IPS-NIHi11 (cell line): ENCODE data around the gene DNAH14.

ENCODE experiments used
- DNase-seq: peaks from one replicate; pipeline ENCODE4 v3.0.0; 2012; ENCODE audit warnings: mixed read lengths, low spot score

Gene DNAH14

DNA sequence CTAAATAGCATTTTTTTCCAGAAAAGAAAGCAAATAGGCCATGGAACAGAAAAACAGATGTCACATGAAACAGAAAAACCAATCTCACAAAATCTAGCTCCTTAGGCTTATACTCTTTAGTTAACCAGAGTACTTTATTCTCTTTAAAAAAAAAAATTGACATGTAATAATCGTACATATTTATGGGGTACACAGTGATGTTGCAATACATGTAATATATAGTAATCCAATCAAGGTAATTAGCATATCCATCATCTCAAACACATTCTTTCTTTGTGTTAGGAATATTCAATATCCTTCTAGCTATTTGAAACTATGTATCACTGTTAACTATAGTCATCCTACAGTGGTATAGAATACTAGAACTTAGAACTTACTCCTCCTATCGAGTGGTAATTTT is 478.3 kb downstream of the DNAH14 start:
- DNase-seq, result no peak

DNA sequence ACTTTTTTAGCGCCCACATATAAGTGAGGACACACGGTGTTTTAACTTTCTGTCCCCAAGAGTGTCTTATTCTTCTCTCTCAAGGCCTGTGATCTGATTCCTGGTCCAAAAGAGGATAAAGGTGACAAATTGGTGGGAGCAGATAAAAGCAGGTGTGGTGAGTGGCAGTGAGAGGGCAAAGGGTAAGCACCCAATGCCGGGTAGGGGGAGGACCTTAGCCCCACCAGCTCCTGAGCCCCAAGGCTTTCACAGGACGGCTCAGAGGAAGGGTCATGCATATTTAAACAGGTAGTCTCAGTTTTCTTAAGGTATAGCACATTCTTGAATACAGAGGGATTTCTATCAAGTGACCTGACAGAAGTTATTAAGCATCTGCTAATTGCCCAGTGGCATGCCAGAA is 478.8 kb downstream of the DNAH14 start:
- no peak for DNase-seq

DNA sequence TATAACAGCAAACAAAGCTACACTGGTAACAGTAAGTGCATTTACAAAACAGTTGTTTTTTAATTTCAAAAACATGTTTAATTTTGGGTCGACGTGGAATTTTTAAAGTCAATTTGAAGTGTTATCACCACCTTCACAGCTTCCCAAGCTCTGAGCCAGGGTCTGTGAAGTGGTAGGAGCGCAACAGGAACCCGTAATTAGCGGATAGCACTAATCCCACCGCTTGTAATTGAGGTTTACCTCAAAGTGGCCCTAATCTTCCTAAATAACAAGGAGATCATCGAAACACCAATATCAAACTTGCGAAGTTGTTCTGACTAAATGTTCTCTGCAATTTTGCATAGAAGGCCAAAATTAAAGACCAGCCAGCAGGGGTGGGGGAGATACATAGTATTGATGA is 479.6 kb downstream of the DNAH14 start:
- no peak for DNase-seq

DNA sequence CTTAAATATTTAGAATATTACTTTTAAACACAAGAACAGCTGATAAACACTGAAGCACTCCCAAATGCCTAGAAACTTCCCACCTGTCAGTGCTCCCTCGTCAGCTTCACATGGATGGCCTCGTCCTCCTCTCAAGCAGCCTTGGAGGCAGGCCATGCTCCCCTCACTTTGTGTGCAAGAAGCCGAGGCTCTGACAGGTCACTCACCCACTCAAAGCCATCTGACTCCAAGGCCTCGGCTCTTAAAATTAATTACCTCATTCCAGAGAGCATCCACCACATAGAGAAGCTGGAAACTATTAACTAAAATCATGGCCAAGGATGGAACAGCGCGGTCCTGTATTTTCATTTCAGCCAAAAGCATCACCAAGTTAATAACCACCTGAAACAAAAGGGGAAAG is 480.6 kb downstream of the DNAH14 start:
- no peak for DNase-seq

DNA sequence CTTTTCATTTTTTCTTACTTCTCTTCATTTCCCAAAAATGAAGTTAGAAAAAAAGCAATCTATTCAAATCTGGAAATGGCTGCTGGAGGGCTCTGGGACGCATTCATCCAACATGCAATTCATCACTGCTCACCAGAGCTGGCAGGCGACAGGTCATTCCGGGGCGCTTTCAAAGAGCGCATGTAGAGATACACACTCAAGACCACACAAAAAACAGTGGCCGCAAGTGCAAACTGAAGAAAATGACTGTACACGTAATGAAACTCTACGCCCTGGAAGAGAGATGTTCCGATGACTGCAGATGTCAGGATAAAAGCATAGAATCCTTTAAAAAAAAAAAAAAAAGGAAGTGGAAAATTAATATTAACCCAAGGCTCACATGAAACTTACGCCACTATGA is 482.8 kb downstream of the DNAH14 start:
- no peak for DNase-seq

DNA sequence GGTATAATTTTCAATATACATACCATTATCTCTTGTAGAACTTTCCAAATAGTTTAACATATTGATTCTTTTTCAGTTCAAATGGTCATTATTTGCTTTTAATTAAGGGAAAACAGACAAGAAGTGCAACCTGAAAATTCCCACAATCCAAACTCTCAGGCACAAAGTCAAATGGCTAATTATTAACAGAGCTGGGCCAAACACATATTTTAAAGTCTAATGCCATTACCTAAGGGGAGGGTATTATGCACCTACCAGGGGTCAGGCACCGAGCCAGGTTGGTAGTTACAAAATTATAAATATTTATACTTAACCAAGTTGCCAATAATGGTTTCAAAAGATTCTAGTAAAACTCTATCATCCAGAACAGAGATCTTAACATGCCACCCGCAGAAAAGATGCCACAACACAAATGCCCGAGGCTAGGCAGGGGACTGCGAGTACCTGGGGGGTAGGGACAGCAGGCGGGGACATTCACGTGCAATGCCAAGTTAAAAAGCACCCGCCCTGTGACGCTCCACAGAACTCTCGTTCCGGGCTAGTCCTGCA is 483.4 kb downstream of the DNAH14 start:
- DNase-seq, result no peak

DNA sequence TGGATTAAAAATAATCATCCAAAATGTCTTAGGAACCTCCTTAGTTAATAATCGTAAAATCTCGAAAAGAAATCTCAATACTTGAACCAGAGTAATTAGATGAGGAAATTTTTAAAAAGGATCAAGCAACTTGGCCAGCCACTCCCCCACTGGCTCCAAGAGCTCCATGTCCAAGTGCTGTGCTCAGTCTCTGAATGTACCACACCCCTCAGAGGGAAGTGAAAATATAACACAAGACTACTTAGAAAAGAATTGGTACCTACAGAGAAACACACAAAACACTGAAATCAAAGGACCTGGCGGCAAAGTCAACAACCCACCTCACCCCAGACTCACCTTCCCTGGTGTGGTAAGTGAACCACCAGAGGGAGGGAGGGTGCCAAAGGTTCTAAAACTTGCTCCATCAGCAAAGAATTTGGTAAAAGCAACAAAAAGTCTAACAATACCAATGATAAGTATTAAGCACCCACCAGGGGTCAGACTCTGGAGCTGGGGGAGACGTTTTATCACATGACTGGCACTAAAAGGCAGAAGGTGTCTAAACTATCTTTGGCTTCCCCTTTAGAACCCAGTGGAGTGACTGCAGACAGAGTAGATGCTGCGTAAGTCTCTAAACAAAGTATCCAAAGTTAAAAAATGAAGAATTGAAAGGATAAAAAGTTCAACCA is 484.4 kb downstream of the DNAH14 start:
- DNase-seq, result no peak

DNA sequence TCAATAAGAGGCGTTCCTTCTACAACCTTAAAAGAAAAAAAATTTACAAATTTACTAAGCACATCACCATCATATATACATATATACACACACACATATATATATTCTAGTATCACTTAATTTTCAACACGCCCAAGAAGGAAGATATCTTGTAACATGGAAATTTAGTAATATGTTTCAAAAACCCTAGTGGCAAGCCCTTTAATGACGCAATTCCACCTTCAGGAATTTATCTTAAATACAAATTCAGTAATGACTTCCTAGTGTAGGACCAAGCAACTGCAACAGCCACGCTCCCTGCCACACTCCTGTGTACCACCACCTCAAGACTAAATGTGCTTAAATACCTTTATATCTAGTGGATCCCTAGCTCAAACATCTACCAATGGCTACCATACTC is 485.8 kb downstream of the DNAH14 start:
- DNase-seq, result no peak

DNA sequence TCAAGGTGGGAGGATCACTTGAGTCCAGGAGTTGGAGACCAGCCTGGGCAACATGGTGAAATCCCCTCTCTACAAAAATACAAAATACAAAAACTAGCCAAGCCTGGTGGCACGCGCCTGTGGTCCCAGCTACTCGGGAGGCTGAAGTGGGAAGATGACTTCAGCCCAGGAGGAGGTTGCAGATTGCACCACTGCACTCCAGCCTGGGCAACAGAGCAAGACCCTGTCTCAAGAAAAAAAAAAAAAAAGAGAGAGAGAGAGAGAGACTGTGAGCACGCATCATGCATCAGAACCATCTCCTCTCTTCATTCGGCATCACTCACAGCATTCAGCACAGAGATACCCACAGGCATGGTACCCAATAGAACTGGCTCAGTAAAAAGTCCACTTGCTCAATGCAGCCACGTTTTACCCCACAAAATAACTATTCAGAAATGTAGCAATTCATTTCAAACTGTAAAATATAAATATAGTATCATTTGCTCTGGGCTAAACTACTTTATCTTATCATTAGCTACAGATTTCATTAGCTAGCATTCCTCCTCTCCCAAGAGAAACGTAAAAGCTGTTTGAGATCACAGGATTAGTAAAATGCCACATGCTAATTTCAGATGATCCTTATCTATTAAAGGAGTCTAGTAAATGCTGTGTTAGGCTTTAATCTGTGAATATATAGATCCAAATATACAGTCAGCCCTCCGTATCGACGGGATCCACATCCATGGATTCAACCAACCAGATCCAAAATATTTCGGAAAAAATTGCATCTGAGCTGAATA is 486.7 kb downstream of the DNAH14 start:
- no peak for DNase-seq

DNA sequence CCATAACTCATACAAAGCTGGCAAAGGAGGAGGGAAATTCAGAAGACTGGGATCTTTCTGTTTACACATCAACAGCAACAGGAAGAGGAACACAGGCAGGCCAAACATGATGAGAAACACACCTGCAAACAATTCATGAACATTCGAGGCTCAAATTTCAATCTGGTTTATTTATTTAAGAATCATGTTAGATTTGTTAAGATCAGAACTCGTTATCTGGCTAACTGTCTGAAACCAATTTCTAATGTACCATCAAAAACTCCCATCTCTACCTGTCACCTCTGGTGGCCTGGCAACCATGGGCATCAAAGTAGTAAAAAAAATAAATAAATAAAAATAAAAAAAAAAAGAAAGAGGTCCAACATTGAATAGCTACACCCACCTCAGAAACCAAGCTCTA is 488.6 kb downstream of the DNAH14 start:
- no peak for DNase-seq

DNA sequence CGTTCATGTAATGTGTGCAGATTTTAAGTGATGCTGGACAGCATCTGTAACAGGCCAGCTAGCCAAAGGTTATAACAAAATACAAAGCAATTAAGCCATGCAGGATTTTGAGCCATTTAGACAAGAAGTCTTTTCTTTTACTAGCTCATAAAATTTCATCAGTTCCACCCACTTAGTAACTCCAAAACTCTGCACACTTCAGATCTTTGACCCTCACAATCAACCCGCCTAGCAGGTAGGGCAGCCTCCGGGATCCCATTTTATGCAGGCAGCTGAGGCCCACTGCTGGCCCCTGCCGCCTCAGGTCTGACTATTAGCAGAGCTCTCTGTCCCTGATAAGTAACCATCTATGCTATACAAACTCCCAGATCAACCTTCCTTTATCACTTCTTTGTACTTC is 489.1 kb downstream of the DNAH14 start:
- DNase-seq, result no peak

DNA sequence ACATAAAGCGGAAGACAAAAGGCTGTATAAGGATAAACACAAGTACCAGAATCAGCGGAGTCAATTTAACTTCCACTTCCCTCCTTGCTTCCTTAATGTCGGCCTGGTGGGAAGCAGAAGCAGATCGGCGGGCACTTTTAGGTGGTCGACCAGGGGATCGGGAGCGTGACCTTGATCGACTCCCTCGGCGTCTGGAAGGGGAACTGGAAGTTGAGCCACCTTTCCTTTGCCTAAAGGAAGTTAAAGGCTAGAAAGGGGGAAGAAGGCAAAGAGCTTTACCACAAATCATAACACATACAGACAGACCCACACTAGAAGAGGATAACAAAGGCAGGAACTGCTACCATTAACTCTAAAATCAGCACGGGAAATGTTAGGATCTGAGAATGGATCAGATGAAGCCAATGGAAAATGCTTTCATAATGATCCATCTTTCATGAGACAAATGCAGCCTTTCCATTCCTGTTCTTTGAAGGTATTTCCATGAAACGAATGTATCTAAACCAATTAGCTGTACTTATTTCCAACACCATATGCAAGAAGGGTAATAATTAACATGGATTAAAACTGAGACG is 492.6 kb downstream of the DNAH14 start:
- DNase-seq, result no peak

DNA sequence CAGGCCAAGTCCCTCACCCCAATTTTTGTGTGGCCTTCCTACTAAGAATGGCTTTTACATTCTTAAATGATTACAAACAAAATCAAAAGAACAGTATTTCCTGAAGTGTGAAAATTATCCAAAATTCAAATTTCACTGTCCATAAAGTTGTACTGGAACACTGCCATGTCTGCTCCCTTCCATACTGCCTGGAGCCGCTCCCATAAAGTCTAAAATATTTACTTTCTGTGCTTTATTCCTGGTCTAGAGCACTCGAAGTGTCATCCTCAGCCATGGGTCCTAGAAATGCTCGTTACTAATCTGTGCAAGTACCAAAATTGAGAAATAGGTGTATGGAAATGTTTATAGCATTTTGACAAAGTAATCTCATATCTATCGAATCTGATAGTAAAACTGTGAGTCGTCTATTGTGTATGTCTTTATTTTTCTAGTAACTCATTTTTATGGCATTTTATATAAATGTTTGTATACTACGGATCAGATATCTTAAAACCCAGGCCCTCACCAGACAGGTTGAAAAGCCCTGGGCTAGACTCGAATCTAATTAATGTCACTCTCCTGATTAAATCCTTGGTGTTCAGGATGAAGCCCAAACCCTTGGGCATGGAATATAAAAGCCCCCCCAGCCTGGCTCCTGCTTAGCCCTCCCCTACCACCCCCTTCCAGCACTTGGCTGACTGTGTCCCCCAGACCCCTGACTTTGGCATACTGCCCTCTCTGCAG is 493.5 kb downstream of the DNAH14 start:
- DNase-seq, result no peak

DNA sequence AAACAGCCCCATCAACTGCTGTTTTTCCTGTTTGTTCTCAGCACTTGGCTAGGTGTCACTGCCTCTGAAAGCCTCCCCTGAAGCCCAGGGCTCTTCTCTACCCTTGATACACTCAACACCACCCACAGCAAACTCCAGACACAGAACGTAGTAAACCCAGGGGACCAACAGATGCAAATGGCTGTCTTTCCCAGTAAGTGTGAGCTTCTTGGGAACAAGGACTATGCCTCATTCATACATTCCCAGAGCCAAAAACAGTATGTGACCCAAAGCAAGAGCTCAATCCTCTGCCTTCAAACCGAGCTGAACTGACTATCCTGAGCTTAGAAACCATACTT is 494.0 kb downstream of the DNAH14 start:
- DNase-seq, result no peak

DNA sequence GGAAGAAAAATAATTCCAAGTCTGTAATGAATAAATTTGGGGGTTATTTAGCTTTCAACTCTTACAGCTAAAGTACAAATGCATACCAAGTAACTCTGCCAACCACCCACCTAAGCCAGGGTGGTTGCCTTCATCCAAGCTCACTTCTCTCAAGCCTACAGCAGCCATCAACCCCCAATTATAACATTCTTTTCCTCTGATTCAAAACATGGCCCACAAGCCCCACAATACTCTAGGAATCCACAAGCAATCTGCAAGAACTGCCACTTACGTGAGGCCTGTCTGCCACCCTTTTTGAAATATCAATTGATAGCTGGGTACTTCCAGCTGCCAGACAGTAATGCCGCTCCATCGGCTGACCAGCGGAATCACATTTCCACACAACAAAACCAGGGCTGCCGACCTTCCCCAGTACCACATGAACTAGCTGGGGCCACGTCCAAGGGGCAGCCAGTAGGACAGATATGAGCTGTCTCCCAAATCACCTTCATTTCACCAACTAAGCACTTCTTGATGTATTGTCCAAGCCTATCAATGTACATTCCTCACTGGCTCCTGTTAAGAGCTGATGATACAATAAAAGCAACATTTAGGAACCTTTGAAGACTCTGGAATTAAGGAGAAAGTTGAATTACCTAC is 495.2 kb downstream of the DNAH14 start:
- DNase-seq, result no peak

DNA sequence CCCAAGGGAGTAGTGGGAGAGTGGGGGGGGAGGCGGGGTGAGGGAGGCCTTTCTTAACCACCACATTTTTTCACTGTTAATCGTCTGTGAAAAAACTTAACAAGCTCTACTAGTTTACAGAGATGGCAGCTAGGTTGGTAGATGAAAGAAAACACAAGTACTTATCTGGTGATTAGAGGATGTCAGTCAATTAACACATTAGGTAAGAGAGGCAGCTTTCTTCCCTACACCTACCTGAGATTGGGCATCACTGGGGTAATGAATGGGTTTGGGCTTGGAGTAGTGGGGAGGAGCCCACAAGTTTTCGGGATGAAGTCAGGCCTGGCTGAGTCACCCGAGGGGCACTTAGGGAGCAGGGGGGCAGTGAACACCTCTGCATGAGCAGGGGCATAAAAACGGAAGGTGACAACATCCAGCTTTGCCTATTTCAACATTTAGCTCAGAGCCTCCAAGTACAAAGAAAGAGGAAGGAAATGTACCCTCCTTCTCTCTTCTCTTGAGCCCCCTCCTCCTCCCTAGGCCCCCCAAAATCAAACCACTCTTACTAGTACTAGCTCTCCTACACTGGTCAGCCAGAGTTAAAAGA is 495.8 kb downstream of the DNAH14 start:
- no peak for DNase-seq

DNA sequence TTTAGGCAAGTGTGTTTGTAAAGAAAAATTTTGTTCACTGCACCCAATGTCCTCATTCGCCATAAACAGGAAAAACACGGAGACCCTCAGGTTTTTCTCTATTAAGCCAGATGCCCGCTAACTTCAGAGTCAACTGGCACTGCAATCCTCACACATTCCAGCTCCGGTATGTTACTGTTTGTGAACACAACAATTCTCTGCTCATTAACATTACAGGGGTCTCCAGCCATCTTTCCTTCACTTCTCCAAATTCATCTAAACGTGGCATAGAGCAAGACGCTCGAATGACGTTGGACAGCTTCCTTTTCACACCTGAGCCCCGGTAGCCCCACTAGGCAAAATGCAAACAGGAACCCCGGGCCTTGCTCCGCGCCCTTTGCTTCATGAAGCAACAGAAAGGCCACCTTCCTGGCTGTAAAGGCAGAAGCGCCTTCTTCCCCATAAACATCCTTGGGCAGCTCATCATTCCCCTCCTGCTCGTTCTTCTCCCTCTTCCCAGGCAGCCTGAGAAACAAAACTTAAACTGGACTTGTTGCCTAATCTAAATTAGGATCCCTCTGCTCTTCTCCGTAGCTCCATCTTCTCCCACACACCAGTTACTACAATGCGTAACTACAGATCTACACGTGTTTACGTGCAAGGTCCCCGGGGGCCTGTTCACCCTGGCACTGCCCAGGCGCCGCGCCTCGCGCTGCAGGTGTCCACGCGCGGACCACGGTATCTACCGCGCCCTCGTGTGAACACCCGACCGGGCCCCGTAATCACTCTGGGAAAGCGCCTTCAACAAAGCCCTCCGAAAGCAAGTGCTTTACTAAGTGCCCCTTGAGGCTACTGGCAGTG is 497.1 kb downstream of the DNAH14 start:
- DNase-seq, result no peak

DNA sequence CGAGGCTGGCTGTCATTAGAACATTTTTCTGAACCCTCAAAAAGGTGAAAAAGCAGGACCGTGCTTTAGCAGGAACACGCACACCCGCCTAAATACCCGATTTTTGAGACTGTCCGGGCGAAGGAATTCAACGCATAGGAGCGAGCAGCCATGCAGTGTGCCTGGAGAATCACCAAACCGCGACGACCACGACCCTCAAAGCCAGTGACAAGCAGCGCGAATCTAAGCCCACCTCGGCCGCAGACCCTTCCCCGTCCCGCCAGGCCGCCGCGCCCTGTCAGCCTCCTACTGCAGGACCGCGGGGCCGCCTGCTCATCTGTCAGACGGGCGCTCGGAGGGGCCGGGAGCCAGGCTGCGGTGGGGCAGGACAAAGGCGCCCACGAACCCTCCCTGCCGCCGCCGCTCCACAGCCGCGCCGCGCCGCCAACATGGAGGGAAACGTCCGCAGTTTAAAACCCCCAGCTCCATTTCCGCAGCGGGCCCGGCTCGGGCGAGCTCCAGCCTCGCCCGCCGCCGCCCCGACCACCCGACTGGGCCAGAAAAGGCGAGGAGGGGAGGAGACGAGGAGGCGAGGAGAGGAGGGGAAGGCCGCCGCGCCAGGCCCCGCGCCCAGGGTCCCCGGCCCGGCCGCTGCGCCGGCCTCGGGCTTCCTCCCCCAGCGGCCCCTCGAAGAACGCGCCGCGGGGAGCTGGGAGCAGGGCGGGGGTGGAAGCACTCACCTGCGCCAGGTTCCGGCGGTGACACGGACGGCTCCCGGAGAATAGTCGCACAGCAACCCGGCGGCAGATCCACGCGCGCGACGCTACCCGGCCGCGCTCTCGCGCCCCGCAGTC is 498.0 kb downstream of the DNAH14 start, which contains the start of gene LBR:
LBR (minus strand) TSS at position 804 of the 833 bp plus-strand sequence. CDS start 3,963 bp downstream, outside the sequence.
- no peak for DNase-seq

DNA sequence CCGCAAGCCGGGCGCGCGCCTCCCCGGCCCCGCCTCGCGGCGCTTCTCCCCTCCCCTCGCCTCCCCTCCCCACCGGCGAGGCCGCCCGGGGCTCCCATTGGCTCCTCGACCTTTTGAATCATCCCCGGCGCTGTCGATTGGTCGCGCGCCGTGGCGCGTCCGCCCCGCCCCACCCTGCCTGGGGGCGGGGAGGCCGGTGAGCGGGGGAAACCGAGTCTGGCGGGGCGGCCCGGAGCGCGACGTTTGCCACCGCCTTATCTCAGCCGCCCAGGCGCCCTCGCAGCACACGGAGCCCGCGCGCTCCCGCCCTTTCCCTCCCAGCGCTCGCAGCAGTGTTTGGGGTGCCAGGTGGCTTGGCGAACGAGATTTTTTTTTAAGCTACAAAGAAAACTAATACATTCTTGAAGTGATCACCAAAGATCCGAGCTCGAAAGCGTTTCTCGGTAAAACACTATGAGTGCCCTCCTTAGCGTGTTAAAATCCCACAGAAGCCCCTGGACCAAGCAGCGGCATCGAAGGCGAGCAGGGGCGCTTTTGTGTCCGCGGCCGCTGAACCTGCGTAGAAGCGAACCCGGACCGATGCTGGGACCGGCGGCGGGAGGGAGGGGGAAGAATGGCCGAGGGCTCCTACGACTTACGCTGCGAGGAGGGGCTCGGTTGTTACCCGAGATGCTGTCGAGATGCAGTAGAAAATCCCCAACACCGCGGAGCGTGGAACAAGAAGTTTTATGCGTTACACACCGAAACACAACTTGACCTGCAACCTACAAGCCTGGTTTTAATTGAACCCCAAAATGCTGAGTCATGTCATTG is 498.8 kb downstream of the DNAH14 start:
- peak; percentile 98 for DNase-seq
